HG03175 (cell line): ENCODE results near the gene EFCAB7.
"Not testable (repeated sequence)": the region's sequence is repeated elsewhere in the genome, so short reads cannot be mapped to it uniquely, and the experiment has no call there.

Source experiments
- ATAC-seq: cut with Tn5 transposase; IDR thresholded peaks from one replicate; pipeline ENCODE4 v1.9.1; 2021; ENCODE audit warnings: mild to moderate bottlenecking, moderate library complexity; ENCODE audit not compliant: unreplicated experiment

EFCAB7 gene

DNA sequence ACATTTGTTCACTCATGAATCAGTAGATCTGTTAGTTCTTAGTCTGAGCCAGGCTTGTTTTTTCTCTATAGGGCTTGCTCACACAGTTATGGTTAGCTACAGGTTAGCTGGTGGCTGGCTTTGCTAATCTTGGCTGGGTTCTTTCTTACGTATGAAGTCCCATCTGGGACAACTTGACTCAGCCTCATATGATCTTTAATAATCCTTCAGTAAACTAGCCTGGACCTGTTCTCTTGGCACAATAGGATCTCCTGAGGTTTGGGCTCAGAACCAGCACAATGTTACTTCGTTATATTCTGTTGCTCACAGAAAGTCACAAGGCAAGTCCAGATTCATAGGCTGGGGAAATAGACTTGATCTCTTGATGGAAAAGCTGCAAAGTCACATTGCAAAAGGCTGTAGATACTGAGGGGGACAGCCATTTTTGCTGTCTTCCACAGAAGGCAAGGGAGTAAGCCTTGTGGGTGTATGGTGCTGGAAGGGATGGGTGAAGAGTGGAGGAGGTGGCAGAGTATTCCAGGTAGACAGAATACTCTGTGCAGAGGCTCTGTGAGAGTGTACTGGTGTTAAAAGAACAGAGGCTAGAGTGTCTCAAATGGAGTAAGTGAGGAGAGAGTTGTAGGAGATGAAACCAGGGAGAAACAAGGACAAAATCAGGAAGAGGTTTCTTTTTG lies 24.4 kb downstream of the EFCAB7 start:
- no peak for ATAC-seq

DNA sequence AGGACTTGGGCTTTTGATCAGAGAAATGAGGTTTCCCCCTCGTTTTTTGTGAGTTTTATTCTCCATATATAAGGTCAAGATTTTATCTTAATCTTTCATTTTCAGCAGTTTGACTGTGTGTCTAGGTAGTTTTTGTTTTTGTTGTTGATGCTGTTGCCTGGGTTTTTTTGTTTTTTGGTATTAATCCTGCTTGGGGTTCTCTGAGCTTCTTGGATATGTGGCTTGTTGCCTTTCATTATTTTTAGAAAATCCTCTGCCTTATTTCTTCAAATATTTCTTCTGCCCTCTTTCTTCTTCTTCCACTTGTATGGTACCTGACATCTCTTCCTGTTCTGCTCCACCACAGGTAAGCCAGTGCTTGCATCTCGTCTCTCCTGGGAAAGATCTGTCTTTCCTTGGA lies 25.0 kb downstream of the EFCAB7 start:
- no peak for ATAC-seq

DNA sequence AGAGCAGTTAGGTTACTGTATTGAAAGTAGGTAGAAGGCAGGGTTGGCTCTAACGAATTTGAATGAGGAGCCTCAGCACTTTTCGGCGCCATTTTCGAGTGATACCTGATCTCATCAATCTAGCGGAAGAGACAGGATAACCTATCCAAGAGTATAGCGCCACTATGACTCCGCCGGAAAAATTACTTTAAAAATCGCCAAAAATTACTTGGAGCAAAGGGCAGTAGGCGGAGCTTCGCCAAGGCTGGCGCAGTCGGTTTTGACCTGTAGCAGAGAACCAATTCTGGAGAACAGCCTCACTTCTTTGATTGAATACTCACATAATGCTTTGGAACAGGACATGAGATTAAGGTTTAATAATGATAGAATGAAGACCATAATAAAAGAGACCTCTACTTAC lies 25.6 kb downstream of the EFCAB7 start:
- no peak for ATAC-seq

DNA sequence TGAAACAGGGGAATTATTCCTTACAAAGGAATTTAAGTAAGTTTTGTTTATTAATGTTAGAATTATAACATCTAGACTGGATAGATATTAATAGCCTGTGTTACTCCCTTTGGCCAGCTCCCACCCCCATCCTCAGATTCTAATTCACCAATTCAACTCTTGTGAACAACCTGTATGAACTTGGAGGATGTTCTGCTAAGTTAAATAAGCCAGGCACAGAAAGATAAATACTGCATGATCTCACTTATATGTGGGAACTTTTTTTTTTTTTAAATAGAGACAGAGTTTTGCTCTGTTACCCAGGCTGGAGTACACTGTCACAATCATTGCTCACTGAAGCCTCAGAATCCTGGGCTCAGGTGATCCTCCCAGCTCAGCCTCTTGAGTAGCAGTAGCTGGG lies 32.2 kb downstream of the EFCAB7 start:
- ATAC-seq: no peak

- ATAC-seq: peak; percentile 59
Measured at GRCh38 chr1:63557365-63557987, 34.2 kb downstream of the EFCAB7 start.

GRCh38 chr1:63559357-63559756 lies 36.0 kb downstream of the EFCAB7 start:
- no peak for ATAC-seq

DNA sequence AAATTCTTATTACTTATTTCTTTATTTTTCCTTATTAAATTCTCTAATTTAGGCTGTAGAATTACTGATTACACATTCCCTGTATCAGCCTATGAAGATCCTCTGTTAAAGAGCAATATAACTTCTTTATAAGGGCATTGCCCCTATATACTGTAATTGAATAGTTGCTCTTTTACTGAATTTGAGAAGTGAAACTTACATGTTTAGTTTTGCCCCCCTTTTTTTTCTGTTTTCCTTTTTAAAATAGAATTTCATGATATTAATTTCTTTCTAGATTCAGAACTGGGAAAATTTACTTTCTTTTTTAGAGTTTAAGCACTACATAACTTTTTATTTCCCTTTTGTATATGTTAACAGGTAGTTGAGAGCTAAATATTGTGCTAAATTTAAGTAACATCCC lies 40.4 kb downstream of the EFCAB7 start:
- no peak for ATAC-seq

DNA sequence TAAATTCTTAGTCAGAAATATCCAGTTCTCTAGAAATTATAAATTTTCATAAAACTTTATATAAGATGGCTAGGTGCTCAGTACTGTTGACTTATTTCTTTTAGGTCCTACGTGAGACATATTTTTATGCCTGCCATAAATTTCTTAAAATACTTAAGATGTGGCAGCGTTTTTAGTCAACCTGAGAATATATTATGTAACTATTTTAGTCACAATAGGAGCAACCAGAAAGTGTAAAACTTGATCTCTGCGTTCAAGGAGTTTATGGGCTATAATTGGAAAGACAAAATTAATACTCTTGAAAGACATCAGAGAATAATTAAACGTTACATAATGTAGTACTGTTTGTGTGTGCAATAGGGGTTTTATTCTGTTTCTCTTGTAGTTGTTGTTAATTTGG lies 45.7 kb downstream of the EFCAB7 start:
- ATAC-seq: no peak

DNA sequence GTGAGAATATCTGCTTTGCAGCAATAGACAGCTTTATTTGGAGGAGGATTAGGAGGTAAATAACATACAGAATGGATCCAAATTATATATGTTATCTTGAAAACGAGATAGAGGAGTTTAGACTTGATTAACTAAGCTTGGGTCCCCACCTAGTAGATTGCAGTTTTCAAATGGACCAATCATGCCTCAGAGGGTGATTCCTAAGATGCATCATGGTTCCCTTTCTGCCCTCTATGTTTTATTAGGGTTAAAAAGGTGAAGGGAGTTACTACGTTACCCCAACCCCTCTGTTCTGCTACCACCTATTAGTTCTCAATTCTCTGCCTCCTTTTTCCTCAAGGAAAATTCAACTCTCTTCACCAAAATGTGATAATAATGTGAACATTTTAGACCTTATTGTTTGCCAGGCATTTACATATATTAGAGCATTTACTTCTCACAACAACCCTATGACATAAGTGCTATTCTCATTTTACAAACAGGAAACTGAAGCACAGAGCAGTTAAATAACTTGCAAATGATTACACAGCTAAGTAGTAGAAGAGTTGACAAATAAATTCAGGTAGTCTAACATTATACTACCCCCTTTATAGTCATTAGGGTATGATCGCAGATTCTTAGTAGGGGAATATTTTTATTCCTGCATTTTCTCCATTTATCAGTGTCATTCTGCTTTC lies 46.5 kb downstream of the EFCAB7 start:
- no peak for ATAC-seq

- ATAC-seq: not testable (repeated sequence)
Measured at GRCh38 chr1:63572686-63573085, 49.4 kb downstream of the EFCAB7 start.

GRCh38 chr1:63574203-63574796 lies 51.0 kb downstream of the EFCAB7 start:
- not testable (repeated sequence) for ATAC-seq

DNA sequence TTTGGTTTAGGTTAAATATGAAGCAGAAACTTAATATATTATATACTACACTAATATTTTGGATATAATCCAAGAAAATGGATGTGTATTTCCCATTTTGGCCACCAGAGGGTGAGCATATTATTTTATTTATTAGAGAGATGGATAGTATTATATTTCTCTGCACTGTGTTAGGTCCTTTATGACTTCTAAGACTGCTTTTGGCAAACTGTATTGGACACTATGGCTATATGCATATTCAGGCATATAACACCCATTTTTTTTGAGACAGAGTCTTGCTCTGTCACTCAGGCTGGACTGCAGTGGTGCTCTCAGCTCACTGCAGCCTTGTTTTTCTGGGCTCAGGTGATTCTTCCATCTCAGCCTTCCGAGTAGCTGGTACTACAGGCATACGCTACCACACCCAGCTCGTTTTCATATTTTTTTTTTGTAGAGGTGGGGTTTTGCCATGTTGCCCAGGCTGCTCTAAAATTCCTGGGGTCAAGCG lies 52.1 kb downstream of the EFCAB7 start:
- ATAC-seq: no peak

GRCh38 chr1:63586326-63586725 lies 63.0 kb downstream of the EFCAB7 start:
- ATAC-seq: not testable (repeated sequence)

DNA sequence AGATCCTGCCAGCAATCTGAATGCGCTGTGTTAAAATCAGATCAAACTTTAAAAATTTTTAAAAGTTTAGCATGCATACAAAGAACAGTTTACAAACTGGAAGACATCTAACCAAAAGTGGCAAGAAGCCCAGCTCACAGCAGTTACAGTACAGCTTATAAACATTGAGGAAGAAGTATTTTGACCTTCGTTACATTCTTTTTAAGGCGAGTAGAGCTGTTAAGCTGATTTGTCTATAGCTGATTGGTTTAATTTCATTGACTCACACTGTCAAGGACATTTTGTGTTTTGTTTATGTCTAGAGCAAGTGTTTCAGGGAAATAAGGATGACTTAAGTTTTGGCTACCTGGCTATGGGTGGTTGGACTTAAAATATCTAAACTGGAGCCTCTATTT lies 66.8 kb downstream of the EFCAB7 start:
- no peak for ATAC-seq

DNA sequence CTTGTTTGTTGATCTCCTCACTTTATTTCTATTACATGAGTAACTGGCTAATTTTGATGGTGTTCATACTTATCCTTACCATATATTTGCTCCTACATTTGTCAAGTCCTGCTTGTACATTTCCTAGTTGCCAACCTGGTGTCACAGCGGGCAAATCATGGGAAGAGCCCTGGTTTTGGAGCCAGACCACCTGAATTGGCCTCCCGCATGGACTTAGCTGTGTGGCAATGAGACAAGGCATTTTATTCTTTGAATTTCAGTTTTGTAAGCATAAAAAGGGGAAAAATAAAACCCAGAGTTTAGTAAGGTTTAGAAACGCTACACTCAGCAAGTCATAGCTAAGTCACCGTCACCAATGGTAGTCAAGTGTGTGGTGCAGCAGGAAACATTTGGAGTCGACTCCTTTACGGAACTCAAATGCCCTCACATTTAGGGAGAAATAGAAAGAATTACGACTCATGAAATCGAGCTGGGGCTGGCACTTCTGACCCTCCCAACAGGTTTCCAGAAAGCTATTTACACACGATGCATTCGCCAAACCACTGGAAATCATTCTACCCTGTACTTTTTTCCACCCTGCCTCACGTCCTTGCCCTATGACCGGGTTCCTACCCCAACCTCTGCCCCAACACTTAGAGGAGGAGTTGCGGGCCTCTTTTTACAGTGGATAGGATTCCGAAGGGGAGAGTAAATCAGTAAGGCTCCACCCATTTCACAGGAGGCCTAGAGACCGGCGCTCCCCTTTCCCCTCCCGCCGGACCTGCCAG lies 69.4 kb downstream of the EFCAB7 start:
- ATAC-seq: no peak

GRCh38 chr1:63593303-63593885 lies 70.1 kb downstream of the EFCAB7 start, which contains the start of gene PGM1:
TSS of gene PGM1 (plus strand) at chr1:63593411. CDS start at chr1:63593489, 78 bp downstream.
- ATAC-seq: peak; percentile 80

GRCh38 chr1:63593886-63594605 lies 70.7 kb downstream of the EFCAB7 start:
- ATAC-seq: peak; percentile 60

DNA sequence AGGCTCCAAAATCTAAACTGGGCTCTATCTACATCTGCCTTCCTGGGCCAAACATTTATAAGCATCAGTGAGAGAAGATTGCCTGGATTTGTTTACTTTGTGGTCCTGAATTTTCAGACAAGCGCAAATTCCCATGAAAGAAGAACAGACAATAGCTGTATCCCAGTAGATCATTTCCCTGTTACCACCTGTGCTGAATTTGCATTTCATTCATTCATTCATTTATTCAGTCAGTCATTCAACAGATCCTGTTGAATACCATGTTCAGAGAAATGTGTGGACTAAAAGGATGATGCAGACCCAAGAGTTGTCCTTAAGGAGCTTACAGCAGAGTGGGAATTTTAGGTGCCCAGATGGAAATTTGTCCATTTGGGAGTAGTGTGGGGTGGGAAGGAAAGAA lies 72.1 kb downstream of the EFCAB7 start:
- no peak for ATAC-seq

DNA sequence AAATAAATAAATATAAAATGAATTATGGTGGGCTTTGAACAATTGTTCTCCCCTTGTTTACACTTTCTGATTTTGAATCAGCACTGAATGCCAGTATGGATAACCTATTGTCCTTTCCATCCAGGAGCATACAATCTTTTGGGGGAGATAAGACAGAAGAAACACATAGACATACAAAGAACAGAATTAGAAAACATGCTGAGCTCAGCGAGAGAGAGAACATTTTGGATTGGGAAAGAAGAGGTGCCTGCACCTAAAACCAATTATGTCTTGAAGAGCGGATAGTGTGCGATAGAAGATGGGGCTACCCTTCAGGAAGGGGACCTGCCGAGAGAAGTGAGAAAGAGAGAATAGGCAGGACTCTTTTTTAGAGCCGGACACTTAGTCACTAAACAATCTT lies 76.5 kb downstream of the EFCAB7 start:
- no peak for ATAC-seq

DNA sequence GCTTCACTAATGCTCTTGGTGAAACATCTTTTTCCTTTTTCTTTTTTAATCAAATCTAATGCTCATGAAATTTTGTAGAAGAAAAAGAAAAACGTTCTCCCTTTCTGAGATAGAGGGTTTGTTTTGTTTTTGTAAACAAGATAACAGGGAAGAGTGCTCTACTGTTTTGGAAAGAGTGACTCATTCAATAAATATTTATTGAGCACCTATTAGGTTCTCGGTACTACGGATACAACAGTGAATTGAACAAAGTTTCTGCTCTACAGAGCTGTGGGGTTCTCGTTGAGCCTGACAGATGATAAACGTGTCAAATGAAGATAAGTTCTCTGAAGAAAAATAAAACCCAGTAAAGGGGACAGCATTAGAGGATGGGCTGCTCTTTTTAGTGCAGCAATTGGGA lies 76.9 kb downstream of the EFCAB7 start:
- no peak for ATAC-seq
